Stromal cell of bone marrow (primary cell): Measurements from ENCODE around the gene GMEB2.
"Not testable (repeated sequence)": the region's sequence is repeated elsewhere in the genome, so short reads cannot be mapped to it uniquely, and the experiment has no call there.

Experiments used
- DNase-seq: peaks from one replicate; pipeline ENCODE4 v3.0.0-alpha.2; 2012; ENCODE audit warnings: low read depth

Gene GMEB2

DNA sequence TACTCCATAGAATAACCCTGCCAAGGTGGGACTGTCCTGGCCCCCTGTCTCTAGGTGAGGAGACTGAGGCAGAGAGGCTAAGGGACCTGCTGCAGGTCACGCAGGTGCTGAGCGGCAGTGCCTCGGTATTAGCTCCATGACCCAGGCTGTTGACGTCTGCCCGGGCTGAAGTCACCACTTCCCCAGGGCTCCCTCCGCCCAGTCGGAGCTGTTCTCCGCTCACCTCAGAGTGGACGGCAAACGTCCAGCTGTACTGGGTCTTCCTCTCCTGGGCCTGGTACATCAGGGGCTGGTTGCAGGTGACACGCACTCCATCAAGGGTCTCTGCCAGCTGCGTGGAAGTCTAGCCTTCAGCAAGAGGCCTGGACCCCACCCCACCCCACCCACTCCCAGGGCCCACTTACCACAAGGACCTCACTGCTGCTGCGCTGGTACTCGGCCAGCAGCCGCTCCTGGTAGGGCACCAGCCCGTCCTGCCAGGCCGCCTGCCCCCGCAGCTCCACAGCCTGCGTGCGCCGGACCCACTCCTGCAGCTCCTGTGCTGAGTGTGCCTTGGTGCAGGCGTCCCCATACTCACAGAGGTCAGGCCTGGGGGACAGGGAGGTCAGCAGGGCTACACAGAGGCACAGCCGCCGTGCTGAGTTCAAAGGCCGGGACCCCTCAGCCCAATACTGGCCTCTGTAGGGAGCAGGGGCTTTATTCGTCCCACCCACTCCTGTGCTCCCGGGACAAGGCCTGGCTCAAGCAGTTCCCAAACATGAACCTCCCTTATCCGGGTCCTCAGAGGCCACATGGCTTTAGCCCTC is 56.4 kb downstream of the GMEB2 start:
- no peak for DNase-seq

DNA sequence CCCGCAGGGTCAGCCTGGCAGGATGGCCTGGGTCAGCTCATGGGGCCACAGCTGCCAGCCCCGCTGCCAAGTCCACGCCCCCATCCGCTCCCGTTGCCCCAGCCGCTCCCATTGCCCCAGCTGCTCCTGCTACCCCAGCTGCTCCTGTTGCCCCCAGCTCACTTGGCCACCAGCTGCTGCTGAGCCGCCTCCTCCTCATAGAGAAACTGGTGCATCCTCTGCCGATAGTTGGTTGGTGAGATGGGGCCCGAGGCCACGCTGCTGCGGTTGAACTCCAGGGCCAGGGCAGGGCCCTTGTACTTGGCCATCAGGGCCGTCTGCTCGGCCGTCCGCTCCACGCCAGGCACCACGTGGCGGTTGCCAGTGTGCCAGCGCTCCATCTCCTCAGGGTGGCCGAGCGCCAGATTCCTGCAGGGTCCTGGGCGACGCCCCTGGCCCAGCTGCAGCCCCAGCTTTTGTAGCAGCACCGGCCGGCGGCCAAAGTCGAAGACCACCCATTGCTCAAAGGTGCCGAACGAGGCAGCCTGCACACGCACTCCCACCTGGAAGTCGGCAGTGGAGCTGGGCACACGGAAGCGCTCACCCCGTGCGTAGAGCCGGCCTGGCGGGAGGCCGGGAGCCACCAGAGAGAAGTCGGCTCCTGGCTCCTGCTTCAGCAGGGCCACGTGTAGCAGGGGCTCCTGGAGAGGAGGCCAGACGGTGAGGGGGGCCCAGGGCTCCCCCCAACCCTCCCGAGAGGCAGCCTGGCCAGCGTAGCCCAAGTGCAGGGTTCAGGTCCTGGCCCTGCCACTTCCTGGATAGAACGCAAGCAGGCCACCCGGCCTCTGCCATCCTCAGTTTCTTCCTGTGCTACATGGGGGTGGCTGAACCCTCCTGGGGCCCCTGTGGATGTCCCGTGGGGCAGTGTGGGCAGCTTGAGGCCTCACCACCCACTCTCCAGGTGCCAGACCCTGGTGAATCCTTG is 57.6 kb downstream of the GMEB2 start:
- DNase-seq = no peak

DNA sequence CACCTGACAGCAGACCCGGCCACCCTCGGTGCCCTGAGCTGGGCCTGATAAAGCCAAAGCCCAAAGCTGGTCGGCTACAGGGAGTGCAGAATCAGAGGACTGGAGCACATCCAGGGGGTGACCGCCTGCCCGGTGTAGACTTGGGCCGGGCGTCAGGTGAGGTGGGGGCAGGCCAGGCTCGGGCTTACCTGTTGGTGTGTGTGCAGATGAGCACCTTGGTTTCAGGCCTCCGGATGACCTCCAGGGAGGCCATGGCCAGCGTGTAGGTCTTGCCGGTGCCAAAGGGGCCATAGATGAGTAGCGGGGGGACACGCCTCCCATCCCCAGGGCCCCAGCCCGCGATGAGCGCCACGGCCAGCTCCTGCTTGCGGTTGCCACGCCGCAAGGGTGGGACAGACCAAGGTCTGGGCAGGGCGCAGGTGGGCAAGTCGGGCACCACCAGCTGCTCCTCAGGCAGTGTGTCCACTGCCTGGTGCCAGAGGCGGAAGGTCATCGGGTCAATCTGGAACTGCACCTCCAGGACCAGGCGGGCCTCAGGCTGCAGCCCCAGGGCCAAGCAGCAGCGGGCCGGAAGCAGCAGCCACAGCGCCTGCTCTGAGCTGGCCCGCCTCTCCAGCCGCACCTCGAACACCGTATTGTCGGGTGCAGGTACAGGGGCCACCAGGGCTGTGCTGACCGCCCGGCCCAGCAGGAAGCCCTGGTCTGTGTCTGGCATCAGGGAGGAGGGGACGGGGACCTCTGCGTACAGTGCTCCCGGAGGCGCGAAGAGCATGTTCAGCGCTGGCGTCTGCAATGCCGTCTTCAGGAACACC is 58.5 kb downstream of the GMEB2 start:
- no peak for DNase-seq

DNA sequence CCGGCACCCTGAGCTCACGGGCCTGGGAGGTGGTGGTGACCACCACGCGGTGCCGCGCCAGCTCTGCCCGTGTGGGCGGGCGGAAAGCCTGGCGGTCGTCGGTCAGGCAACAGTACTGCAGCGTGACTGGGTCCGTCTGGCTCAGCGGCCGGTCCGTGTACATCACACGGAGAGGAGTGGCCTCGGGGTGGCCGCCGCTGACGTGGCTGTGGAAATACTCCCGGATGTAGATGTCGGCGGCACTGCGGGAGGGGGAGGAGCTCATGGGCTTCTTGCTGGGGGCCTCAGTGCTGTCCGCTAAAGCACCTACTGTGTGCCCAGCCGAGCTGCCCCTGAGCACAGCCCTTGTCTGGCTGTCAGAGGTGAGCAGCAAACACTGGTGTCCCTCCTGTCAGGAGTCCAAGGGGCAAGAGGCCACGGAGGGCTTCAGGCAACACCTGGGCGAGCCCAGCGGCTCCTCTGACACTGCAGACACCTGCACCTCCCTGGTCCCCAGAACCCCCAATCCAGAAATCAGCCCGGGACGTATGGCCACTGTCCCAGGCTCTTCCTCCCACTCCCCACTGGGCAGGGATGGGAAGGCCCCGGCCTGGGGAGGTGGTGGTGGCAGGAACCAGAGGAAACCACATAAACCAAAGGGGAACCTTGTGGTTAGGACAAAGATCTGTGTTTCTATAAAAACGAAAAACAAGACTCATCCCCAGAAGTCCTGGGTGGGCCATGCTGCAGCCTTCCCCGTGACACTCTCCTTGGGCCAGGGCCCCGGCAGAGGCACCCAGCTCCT is 59.3 kb downstream of the GMEB2 start:
- no peak for DNase-seq

DNA sequence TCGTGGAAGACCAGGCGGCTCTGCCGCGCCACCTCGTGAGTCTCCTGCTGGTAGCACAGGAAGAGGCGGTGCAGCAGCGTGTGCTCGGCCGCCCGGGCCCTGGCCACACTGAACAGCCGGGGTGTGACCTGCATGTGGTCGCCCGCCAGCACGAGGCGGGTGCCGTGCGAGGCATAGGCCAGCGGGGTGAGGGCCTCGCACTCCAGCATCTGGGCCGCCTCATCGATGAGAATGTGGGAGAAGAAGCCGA is 59.8 kb downstream of the GMEB2 start:
- DNase-seq = no peak

DNA sequence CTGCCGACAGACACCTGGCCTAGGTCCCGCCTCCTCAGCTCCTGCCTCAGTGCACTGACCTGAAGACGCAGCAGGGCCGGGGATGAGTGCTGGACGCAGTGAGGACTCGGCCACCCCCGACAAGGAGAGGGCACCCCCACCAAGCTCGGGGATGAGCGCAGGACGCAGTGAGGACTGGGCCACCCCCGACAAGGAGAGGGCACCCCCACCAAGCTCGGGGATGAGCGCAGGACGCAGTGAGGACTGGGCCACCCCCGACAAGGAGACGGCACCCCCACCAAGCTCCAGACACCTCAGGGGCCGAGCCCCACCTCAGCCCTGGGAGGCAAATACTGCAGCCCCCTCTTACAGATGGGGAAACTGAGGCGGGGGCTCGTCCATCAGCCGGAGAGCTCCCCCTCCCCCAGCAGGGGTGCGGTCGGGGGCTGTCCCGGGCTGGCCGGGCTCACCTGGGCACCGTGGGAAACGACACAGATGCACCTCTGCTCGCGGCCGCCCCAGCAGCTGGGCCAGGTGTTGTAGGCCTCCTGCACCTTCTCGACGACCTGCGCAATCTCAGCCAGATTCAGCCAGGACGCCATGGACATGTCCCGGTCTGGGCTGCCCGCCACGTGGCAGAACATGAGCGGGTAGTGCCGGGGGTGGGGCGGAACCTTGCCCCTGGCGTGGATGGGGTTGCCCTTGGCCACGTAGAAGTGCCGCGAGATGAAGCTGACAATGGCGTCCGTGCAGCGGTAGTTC is 60.3 kb downstream of the GMEB2 start:
- DNase-seq = no peak

DNA sequence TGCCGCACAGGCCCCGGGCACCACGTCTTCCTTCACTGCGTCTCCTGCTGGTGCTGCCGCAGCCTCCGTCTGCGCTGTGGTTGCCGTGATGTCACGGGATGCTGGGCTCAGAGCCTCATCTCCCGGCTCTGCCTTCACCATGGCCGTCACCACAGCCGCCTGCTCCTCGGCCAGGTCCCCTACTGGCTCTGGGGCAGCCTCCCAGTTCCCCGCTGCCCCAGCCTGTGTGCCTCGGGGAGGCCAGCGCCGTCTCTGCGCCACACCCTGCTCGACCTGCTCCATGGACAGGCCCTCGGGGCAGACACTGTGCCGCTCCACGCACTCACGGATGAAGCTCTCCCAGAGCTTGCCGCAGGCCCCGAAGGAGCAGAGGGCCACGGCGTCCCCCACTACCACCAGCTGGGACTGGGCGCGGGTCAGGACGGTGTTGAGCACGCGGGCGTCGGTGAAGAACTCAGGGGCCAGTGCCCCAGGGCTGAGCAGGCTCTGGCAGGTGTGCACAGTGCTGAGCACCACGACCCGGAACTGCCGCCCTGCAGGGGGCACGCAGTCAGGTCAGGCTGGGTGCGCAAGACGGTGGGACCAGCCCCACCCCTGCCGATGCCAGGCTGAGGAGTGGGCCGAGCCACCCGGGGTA is 61.1 kb downstream of the GMEB2 start:
- no peak for DNase-seq

DNA sequence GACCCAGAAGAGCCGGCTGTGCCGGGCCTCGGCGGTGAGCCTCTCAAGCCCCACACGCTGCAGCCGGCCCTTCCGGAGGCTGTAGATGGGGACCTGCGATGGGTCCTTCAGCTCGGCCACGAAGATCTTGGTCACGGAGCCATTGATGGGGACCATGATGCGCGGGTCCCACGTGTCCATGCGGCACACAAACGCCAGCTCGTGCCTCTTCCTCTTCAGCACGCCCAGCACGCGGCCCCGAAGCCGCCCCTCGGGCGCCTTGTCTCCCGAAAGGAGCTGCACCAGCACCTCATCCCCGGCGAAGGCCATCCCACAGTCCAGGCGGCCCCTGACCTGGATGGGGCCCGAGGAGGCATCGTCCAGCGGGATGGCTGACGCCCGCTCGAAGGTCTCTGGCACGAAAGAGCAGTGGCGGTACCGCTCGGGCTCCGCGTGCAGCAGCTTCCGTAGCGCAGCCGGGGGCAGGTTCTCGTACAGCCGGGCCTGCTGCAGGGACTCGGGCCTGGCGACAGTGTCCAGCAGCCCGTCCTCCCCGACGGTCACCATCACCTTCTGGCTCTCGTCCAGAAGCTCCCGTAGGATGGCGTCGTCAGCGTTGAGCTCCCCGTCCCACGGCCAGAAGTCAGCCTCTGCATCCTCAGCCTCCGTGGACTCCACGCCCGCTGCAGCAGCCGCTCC is 61.7 kb downstream of the GMEB2 start:
- DNase-seq = no peak

DNA sequence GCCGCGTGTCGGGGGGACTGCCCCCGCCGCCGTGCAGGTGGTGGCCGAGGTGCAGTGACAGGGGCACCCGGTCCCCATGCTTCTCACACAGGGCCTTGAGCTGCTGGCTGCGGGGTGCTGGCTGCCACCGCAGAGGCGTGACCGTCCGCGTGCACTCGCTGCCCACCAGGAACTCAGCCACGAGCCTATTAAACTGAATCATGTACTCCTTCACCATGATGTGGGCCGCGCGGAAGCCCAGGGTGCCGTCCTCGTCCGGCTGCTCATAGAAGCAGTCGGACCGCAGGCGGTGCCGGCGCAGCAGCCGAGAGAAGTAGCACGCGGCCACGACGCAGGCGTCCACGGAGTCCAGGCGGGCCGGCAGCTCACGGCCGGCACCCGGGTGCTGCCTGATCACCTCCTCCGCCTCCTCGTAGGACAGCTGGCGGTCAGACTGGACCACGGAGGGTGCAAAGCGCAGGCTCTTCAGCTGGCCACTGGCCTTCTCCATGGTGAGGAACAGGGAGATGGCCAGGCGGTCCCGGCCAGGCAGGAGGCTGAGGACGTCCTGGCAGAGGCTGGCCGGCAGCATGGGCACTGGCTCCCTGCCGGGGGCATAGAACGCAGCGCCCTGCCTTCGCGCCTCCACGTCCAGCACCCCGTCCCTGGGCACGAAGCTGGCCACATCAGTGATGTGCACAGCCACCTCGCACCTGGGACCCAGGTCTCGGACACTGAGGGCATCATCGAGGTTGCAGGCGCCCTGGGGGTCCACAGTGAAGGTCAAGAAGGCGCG is 62.7 kb downstream of the GMEB2 start:
- no peak for DNase-seq

DNA sequence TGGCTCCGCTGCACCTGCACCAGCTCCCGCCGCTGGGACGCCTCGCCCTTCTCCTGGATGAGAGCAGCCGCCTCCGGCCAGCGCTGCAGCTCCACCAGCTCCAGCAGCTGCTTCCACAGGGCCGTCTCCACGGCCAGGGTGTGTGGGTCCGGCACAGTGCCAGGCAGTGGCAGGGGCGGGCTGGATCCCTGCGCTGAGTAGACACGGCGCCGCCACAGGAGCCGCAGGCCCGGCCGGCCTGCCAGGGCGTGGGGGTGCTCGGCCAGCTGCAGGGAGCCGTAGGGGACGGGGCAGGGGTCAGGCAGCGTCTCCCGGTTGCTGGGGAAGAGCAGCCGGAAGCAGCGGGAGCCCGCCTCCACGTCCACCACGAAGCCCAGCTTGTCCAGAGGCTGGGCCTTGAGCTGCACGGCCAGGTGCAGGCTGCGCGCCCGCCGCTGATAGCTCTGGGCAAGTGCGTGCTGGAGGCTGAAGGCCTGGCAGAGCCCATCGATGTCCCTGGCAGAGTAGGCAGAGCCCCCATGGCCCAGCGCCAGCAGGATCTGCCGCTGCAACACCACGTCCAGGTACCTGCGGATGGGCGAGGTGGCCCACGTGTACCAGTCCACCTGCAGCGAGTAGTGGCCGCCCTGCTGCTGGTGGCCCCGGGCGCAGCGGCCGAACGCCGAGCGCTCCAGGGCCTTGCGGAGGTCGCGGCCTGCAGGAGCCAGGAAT is 63.5 kb downstream of the GMEB2 start:
- no peak for DNase-seq

DNA sequence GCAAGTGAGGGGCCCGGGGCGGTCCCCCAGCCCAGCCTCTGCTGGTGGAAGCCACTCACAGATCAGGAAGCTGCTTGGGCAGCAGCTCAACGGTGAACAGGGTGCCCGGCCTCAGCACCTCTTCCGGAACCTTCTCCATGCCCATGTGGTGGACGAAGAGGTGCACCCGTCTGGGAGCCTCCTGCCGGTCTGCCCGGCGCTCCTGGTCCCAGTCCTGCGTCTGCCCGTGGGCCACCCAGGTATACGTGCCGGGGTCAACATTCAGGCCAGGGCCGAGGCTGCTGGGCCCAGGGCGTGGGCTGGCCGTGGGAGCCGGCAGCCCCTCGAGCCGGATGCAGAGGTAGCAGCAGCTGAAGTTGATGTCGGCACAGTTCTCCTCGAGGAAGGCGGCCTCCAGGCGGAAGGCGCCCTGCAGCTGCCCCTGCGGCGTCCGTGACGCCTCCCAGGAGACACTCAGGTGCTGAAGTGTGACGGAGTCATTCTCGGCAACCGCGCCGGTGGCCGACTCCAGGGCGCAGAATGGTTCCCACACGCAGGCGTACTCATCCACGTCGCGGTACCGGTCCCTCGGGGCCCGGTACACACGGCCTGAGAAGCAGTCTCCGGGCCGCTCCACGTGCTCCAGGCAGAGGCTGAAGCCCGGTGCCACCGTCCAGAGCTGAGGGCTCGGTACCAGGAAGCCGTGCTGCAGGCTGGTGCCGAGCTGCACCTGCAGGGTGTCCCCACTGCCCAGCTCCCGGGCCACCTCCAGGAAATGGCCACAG is 64.3 kb downstream of the GMEB2 start:
- no peak for DNase-seq

DNA sequence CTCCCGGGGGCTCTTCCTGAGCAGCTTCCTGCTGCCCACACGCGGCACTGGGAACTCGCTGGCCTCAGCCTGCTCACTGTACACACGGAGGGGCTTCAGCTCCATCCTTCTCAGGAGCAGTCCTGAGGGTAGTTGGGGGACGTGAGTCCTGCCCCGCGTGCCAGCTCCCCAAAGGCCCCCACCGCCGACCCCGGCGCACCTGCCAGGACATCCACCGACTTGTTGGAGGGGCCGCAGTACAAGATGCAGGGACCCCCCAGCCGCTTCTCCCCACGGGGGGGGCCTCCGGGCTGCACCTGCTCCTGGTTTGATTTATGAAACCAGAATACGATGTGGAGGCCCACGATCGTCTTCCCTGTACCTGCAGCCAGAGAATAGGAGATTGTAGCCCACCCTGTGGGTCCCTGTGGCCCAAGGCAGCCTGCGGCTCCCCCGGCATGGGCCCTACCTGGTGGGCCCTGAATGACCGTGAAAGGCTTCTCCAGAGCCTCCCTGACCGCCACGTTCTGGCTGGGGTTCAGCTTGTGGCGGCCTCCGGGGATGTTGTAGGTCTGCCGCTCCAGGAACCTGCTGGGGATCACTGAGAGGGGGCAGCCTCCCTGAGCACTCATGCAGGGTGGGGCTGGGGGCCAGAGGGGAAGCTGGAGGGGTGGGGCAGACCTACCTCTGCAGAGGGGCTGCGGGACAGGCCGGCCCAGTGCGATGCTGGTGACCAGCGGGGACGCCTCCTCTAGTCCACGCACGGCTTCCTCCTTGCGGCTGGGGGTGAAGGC is 65.1 kb downstream of the GMEB2 start:
- DNase-seq = no peak

DNA sequence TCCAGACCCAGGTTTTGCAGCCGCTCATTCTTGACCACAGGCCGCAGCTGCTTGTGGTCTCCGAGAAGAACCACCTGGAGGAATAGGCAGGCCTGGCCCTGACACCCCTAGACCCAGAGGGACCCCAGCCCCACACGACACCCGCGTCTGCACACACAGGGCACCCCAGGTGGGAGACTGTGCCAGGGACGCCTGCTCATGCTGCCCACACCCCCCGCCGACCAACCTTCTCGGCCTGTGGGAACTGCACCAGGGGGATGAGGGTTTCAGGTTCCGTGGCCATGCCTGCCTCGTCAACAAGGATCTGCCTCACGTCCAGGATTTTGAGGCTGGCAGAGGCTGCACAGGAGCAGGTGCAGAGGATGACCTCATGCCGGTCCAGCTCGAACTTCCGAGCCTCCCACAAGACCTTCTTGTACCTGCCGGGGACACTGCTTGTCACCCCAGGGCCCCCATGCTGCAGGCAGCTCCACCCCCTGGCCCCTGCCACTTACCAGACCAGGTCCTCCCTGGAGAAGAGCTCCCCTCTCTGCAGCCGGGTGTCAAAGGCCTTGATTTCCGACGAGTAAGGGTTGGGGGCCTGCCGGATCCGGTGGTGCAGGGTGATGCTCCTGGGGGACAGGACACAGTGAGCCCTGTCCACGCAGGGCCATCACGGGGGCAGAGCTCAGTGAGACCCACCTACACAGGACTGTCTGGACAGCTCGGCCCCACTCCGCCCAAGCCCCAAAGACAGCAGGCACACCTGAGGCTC is 65.9 kb downstream of the GMEB2 start:
- DNase-seq = no peak

DNA sequence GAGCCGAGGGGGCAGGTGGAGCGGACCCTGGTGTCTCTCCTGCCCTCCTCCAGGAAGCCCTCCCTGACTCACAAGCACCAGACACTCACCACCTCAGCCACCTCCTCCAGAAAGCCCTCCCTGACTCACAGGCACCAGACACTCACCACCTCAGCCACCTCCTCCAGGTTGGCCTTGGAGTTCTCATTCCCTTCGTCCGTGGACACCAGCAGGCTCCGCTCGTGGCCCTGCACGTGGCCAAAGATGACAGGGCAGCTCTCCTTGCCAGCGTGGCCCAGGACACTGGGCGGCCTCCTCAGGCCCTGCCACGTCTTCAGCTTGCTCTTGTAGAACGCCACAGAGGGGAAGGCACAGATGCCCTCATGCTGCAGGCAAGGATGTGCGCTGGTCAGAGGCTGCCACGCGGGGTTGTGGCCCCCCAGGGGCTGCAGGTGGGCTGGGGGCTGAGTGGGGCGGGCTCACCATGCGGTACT is 66.5 kb downstream of the GMEB2 start:
- no peak for DNase-seq

DNA sequence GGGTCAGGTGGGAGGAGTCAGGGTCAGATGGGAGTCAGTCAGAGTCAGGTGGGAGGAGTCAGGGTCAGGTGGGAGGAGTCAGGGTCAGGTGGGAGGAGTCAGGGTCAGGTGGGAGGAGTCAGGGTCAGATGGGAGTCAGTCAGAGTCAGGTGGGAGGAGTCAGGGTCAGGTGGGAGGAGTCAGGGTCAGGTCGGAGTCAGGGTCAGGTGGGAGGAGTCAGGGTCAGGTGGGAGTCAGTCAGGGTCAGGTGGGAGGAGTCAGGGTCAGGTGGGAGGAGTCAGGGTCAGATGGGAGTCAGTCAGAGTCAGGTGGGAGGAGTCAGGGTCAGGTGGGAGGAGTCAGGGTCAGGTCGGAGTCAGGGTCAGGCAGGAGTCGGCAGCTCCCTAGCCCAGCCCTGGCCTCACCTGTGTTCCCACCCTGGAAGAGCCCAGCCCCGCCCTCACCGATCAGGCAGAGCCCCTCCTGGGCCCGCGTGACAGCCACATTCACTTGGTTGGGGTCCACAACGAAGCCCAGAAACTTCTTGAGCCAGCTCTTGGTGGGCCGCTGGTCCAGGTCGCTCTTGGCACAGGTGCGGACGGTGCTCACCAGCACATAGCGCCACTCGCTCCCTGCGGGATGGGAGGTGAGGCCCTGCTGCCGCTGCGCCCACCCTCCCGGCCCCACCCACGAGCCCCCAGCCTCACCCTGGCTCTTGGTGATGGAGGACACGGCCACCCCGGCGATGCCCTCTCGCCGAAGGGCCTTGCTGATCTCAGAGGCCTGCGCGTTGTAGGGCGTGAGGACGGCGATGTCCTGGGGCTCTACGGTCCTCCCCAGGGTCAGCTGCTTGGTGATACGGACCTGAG is 67.2 kb downstream of the GMEB2 start:
- DNase-seq = not testable (repeated sequence)
